GM19324 (cell line): Measurements from ENCODE around the gene MAP4K1.

Experiments
- ATAC-seq: cut with Tn5 transposase; IDR thresholded peaks from one replicate; pipeline ENCODE4 v1.9.1; 2021; ENCODE audit warnings: mild to moderate bottlenecking, moderate library complexity; ENCODE audit not compliant: unreplicated experiment, low FRiP score

MAP4K1 gene

DNA sequence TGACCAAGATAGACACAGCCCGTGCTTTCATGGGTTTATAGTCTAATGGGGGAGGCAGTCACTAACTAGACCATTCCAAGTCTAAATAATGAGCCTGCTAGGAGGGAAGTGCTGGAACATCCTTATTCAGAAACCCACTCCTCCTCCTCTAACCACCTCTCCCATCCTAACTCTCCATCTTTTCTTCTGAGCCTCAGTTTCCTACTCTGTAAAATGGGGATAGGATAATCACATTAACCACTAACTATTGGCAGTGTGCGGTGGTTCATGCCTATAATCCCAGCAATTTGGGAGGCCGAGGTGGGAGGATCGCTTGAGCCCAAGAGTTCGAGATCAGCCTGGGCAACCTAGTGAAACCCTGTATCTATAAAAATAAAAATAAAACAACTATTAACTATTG lies 68.7 kb downstream of the MAP4K1 start:
- ATAC-seq = no peak

DNA sequence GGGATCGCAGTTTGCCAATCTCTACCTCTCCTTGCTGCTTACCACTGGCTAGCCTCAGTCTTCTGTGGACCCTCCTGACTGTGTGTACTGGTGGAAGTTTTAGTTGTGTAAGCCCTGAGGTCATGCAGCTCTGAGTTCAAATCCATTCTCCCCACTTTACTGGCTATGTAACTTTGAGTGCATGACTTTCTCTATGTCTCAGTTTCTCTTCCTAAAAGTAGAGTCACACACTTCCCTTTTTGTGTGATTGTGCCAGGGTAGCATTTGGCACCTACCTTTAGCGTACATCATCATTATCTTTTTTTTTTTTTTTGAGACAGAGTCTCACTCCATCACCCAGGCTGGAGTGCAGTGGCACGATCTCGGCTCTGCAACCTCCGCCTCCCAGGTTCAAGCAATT lies 70.3 kb downstream of the MAP4K1 start:
- ATAC-seq = no peak

DNA sequence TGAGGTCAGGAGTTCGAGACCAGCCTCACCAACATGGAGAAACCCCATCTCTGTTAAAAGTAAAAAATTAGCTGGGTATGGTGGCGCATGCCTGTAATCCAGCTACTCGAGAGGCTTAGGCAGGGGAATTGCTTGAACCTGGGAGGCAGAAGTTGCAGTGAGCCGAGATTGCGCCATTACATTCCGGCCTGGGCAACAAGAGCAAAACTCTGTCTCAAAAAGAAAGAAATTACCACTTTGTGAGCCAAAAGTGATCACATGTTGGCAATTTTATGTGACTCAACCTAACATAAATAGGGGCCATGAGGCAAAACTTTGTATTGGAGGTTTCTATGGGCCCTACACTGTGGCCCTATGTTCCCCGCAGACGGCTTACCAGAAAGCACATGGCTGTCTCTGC lies 72.2 kb downstream of the MAP4K1 start:
- ATAC-seq = no peak

DNA sequence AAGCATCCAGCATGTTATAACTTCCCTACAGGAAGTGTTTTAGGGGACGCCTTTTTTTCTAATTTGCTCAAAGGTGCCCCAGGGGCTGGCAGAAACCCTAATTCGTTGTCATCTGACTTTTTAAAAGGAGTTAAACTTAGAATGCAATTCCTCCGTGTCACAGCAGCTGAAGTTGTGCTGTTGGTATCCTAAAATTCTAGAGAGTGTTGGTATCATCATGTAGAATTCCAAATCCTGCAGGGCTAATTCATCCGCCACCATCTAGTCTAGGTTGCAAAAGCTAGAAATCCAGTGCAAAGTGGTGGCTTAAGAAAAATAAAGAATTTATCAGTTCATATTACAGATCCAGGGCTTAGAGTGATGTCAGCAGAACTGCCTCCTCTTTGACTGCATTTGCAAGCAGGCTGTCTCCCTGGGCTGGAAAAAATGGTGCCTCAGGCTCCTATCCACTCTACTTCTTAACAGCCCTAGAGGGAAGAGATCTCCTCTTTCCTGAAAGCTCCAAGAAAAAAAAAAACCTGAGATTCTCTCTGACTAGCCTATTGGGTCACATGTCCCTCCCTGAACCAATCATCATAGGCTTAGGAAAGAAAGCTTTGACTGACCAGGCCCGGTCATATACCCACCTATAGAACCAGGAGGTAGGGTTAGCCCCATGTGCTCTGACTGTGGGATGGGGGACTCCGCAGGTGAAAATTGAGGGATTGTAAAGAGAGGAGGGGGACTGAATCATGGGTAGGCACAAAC lies 73.0 kb downstream of the MAP4K1 start:
- no peak for ATAC-seq

DNA sequence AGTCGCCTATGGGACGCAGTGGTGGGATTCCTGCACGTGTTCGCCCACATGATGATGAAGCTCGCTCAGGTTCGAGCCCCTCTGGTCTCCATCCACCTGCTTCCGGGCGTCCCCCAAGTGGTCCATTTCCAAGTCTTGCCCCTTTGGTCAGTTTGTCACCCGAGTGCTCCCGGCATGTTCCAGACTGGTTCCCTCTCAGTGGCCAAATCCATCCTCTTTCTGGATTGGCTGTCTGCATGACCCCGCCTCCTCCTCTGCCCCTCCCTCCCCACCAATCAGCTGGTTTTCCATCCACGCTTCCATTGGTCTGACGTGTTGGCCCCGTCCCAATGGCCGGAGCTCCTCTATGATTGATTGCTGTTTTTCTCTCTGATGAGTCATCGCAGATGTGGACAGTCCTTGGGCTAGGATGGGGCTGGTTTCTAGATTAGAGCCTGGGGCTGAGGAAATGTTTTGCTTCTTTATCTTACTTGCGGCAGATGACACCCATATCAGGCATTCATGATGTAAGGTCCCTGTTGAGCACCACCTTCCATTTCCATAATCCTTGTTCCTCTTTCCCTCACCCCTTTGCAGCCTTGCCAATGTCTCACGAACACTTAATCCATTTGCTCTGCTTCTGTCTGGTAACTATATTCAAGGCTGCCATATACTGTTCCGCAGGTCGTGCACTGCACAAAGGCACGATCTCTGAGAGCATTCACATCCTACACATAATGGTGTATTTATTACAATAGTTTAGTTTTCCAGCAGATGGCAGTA lies 73.8 kb downstream of the MAP4K1 start:
- no peak for ATAC-seq

DNA sequence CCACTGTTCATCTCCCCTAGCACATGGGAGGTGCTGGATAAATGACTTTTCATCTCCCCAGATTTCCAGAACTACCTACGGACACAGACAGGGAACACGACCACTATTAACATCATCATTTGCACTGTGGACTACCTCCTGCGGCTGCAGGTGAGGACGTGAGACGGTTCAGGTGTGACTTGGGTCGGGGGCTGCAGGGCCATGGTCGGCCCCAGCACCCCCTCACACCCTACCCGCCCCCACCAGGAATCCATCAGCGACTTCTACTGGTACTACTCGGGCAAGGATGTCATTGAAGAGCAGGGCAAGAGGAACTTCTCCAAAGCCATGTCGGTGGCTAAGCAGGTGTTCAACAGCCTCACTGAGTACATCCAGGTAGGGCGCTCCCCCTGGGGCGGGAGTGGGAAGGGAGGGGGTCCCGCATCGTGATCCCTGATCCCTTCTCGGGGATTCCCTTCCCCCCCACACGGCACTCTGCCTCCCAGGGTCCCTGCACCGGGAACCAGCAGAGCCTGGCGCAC lies 74.4 kb downstream of the MAP4K1 start:
- no peak for ATAC-seq

DNA sequence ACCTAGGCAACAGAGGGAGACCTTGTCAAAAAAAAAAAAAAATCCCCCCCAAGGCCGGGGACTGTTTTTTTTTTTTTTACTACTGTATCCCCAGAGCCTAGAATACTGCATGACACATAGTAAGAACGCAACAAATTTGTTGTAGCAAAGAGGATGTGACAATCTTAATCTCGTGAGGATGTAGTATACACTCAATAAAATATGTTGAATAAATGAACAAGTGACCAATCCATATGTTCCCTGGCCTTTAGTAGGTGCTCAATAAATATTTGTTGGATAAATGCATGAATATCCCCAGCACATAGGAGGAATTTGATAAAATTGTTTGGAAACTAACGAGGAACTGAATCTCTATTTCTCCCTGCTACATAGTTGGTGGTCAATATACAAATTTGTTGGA lies 75.7 kb downstream of the MAP4K1 start:
- ATAC-seq = no peak

DNA sequence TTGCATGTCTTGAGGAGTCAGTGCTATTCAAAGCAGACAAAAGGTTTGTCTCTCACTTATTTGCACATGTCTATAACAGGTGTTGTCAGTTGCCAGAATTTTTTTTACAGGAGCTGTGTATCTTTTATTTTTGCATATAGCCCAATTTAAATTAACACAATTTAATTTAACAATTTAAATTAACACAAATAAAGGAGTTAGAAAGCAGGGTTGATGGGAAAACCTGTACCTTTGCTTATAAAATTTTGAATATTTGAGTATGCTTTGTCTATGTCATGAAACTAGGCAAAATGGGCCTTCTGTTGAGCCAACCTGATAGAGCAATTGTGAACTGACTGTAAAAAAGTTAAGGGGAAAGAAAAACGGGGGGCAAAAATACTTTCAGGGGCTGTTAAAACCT lies 78.0 kb downstream of the MAP4K1 start:
- no peak for ATAC-seq

DNA sequence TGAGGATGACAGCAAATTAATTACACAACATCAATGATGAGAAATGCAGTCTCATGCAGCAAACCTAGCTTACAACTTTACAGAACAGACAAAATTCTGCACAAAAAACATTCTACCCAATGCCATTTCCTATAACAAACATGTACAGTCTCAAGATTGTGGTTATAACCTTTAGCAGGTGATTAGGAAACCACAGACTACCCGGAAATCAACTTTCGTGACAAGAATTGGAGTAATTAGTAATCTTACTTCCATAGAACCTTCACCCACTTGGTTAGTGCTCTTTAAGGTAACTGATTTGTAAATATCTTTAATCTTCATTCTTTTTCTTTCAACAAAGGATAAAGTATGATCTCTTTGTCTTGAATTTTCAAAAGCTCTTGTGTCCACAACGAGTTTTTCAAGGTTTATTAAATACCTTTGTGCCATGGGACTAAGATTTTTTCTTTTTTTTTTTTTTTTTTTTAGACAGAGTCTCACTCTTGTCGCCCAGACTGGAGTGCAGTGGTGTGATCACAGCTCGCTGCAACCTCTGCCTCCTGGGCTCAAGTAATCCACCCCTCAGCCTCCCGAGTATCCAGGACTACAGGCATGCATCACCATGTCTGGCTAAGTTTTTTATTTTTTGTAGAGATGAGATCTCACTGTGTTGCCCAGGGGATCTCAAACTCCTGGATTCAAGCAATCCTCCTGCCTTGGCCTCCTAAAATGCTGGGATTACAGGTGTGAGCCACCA lies 78.8 kb downstream of the MAP4K1 start:
- ATAC-seq = no peak

DNA sequence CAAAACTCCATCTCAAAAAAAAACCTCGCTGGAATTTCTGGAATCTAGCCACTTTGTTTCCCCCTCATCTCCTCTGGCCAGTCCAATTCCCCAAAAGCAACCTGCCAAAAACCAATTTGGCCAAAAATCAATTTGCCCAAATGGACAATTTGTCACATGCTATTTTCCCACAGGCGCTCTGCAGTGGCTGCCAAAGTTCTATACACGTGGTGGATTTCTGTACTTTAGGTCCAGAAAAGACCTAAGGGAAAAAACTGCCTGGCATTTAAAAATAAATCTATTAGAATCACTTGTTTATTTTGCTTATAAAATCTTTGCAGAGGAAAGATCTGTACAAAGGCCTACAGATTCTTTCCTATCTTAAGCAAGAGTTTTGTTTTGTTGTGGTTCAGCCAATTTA lies 79.4 kb downstream of the MAP4K1 start:
- ATAC-seq = no peak
